GM19395 (cell line): ENCODE data around the gene FREM3.

Experiments
- ATAC-seq: cut with Tn5 transposase; IDR thresholded peaks from one replicate; pipeline ENCODE4 v1.9.1; 2021; ENCODE audit warnings: mild to moderate bottlenecking, moderate library complexity; ENCODE audit not compliant: unreplicated experiment

Gene FREM3

GRCh38 chr4:143668930-143669552 lies 31.4 kb downstream of the FREM3 start:
- ATAC-seq = peak; percentile 99

GRCh38 chr4:143667461-143667860 lies 33.0 kb downstream of the FREM3 start:
- no peak for ATAC-seq

- ATAC-seq = no peak
Measured at GRCh38 chr4:143658336-143658735, 42.1 kb downstream of the FREM3 start.

DNA sequence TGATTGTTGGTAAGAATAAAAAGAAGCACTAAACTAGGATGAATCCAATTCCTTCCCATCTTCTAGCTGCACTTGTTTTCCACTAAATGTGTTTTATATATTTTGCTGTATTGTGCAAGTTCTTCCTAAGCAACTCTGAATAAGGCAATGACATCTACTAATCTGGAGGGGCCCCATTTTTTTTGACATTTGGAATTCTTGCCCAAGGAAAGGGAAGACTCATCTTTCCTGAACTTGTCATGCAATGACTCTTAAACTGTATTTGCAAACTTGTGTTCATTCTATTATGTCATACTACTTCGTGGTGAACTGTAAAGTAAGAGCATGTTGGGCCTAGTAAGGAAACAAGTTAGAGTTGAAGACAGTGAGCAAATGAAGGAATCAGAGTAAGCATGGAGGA lies 45.9 kb downstream of the FREM3 start:
- no peak for ATAC-seq

GRCh38 chr4:143653031-143653430 lies 47.4 kb downstream of the FREM3 start:
- ATAC-seq = no peak

GRCh38 chr4:143643399-143643798 lies 57.1 kb downstream of the FREM3 start:
- ATAC-seq = no peak

- no peak for ATAC-seq
Measured at GRCh38 chr4:143642611-143643010, 57.9 kb downstream of the FREM3 start.

DNA sequence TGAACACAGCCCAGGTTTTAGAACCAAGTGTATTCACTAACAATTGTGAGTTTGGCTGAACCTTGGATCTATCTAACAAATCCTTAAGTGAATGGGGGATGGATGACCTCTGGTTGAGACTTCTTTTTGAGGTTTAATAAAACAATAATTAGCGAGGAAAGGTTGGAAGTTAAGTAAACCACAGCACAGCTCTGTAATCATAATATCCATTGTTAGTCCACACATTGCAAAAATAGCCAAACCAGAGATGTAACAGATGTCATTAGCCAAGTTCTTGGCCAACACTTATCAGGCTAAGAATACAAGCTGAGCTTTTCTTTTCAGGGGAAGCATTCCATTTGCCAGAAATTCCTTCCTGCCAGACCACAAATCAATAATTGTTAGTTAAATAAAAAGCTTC lies 59.1 kb downstream of the FREM3 start:
- no peak for ATAC-seq

GRCh38 chr4:143634763-143635162 lies 65.7 kb downstream of the FREM3 start:
- no peak for ATAC-seq

DNA sequence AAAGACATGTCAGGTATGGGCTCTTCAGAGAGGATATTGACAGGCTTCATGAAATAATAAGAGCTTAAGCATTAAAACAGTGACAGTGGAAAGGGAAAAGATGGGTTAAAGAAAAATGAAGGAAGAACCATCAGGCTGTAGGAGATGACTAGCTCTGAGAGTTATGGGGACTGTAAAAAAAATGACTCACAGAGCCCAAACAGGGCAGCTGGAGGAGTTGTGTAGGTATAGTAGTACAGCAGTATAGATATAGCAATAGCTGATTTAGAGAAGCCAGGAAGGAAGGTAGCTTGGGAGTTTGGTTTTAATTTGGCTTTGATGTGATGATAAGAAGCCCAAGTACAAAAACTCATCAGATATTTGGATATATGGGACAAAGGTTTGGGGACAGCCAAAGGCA lies 66.6 kb downstream of the FREM3 start:
- no peak for ATAC-seq

- no peak for ATAC-seq
Measured at GRCh38 chr4:143626134-143626911, 74.2 kb downstream of the FREM3 start.

DNA sequence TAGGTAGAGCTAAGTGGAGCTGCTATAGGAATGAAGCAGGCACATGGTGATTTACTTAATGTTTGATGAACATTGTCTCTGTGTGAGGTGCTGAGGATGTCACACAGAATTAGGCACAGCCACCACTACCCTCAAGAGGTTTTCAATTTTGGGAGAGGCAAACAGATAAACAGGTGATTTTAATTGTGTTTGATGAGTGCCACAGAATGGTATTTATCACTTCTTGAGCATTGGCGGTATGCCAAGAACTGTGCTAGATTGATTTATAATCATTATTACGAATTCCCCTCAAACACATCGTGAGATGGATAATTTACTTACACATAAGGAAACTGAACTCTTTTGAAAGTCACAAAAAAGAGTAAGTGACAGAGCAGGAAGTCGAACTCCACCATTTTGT lies 74.8 kb downstream of the FREM3 start:
- ATAC-seq = no peak

GRCh38 chr4:143623896-143624295 lies 76.6 kb downstream of the FREM3 start:
- no peak for ATAC-seq

DNA sequence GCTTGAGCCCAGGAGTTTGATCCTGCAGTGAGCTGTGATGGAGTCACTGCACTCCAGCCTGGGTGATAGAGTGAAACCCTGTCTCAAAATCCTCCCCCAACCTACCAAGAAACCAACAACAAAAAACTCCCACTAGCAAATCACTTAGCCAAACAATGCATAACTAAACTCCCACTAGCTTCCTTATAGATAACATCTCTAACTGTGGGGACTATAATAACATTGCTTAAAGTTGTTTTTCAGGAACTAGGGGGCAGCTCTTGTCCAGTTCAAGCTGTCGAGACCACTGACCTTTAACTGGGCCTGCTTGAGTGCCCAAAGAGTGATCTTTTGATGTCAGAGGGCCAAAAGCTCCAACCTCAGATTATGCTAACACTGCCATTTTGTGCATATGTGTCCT lies 81.7 kb downstream of the FREM3 start:
- no peak for ATAC-seq

DNA sequence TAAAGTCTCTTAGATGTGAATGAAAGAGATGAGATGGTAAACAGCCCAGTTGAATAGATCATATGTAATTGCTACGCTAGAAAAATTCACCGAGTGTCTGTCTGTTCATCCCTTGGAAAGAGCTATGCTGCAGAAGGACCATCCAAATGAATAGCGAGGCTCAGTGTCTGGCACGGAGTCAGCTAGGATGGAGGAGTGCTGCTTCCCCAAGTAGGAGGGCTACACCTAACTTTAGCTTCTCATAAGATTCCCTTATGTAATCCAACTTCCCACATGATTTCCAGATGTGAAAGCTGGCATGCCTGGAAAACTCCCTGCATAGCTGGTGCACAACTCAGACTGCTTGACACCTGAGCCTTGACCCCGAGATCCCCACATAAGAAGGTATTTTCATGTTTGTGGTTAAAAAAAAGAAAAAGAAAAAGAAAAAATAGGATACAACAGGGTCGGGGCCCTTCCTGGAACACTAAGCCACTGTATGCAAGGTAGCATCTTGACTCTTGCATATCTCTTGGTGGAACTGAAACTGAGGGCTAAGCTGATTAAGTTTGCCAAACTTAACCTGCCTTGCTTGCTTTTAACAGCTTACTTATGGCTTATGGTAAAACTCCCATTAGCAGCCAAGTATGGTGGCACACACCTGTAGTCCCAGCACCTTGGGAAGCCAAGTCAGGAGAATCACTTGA lies 82.3 kb downstream of the FREM3 start:
- peak; percentile 60 for ATAC-seq

DNA sequence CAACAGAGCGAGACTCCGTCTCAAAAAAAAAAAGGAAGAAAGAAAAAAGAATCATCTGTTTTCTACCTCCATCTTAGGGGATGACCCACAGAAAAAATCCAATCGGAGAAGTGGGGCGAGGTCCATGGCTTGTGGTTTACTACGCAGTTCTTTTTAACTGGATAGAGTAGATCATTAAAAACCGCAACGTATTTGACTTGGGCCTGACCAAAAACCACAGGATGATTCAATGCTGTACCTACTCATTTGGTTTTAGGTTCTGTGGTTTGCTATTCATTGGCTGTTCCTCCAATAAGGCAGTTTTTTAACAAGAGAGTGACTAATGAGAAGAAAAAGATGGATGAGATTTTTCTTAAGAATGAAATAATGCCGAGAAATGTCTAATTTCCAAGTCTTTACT lies 83.7 kb downstream of the FREM3 start:
- peak; percentile 97 for ATAC-seq

GRCh38 chr4:143609492-143609891 lies 91.0 kb downstream of the FREM3 start:
- no peak for ATAC-seq

- ATAC-seq = no peak
Measured at GRCh38 chr4:143606480-143606879, 94.0 kb downstream of the FREM3 start.

DNA sequence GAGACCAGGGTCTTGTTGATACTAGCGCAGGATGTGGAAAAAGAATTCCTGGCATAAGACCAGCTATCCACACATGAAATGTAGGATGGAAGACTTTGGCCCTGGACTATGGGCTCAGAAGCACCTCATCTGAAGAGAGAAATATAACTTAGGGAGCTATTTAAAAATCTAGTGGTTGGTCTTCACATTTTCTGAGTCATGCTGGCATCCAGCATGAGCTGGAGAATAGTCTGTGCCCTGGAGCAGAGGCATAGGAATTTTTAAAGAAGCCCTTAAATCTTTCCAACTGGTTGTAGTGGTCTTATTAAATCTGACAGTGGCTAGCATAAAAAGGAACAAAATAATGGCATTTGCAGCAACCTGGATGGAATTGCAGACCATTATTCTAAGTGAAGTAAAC lies 100.6 kb downstream of the FREM3 start:
- no peak for ATAC-seq

GRCh38 chr4:143598816-143599215 lies 101.7 kb downstream of the FREM3 start:
- ATAC-seq = no peak

- ATAC-seq = no peak
Measured at GRCh38 chr4:143597276-143597675, 103.2 kb downstream of the FREM3 start.

GRCh38 chr4:143587703-143588102 lies 112.8 kb downstream of the FREM3 start:
- no peak for ATAC-seq
